Naive thymus-derived CD8-positive, alpha-beta T cell (primary cell): Measurements from ENCODE around the gene OPRPN. TPM values are rescaled to one million over a fixed set of nuclear protein-coding genes. Genes with fewer than 3 reads are reported as not detected.

Experiments used
- ATAC-seq, 2 donors: fragments of 150-1000 bp; cut with Tn5 transposase in 1 of 2; sonication (Bioruptor Pico), chemical (Tn5 transposase) in 1 of 2; 1 replicate in 1 of 2; 2 replicates in 1 of 2; pipeline ENCODE4 v1.10.0; 2021; ENCODE audit warnings: mild to moderate bottlenecking in 2 of 2, moderate library complexity in 2 of 2
- POLR2A ChIA-PET: fragments of 350-600 bp; sonication (Branson Sonifier 250); formaldehyde crosslinking; loops from one replicate; lab custom pipeline; 2021; ENCODE audit warnings: antibody characterized with exemption; lab: Charles Lee
- DNase-seq, 10 donors: peaks; one replicate each; pipeline versions ENCODE4 v3.0.0 to v3.0.0-alpha.2; 2020 to 2022
- H3K27ac Mint-ChIP-seq, 10 donors: one replicate each; pipeline ENCODE4 v1.8.0; 2020 to 2022; ENCODE audit warnings: mild to moderate bottlenecking in 10 of 10, mixed read lengths in 10 of 10, moderate library complexity in 4 of 10, inconsistent platforms in 1 of 10
- H3K27me3 Mint-ChIP-seq, 5 donors: one replicate each; pipeline ENCODE4 v1.8.0; 2021 to 2022; ENCODE audit warnings: mixed read lengths in 5 of 5
- H3K36me3 Mint-ChIP-seq, 3 donors: one replicate each; pipeline ENCODE4 v1.8.0; 2020 to 2022; ENCODE audit warnings: mixed read lengths in 3 of 3, mild to moderate bottlenecking in 2 of 3, inconsistent platforms in 1 of 3
- H3K4me1 Mint-ChIP-seq, 4 donors: one replicate each; pipeline ENCODE4 v1.8.0; 2021 to 2022; ENCODE audit warnings: mixed read lengths in 4 of 4
- H3K4me3 Mint-ChIP-seq, 10 donors: one replicate each; pipeline ENCODE4 v1.8.0; 2020 to 2022; ENCODE audit warnings: mild to moderate bottlenecking in 10 of 10, mixed read lengths in 10 of 10, moderate library complexity in 6 of 10, inconsistent platforms in 1 of 10
- H3K9me3 Mint-ChIP-seq, 9 donors: one replicate each; pipeline ENCODE4 v1.8.0; 2020 to 2022; ENCODE audit warnings: mixed read lengths in 9 of 9, mild to moderate bottlenecking in 3 of 9, inconsistent platforms in 1 of 9, moderate library complexity in 1 of 9
- polyA plus RNA-seq, 3 donors: library from polyadenylated mRNA; unstranded; fragments of 300-500 nt; fragmentation: Illumina TruSeq; gene quantifications; one replicate each; pipeline ENCODE4 v1.2.3, GENCODE V29; 2021
- total RNA-seq, 8 experiments: library from RNA in 2 of 8; stranded (reverse) in 2 of 8; gene quantifications; one replicate each; pipeline ENCODE4 v1.2.3 and lab custom pipeline; 2021 to 2026

The OPRPN gene, protein sequence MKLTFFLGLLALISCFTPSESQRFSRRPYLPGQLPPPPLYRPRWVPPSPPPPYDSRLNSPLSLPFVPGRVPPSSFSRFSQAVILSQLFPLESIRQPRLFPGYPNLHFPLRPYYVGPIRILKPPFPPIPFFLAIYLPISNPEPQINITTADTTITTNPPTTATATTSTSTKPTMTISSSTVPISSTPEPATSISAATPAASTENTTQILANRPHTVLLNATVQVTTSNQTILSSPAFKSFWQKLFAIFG
- total RNA-seq (not detected), polyA plus RNA-seq (not detected), total RNA-seq (lab: John Stamatoyannopoulos, UW) (0 reads per million in 6 experiments)

DNA sequence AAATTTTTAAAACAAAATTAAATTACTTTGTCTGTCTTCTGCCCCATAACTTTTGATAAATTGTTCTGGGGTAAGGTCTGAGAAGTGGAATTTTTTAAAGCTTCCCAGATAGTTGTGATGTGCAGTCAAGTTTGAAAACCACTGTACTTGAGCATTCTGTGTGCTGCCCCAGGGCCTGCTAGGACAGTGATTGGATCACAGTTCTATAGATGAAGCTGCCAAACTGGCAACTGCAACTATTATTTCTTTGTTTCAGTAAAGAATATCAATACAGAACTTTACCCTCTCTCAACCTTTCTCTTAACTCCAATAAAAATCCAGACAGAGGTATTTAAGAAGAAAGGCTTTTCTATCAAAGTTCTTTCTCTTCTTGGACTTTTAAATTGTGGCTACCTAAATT lies at the start of gene OPRPN:
OPRPN (plus strand) TSS at position 361 of the 400 bp plus-strand sequence. CDS start 1,346 bp downstream, outside the sequence.
- H3K4me1 Mint-ChIP-seq: no peaks in the 10 kb centered on the region
- POLR2A ChIA-PET: no interaction called here
- H3K27me3 Mint-ChIP-seq: peaks cover 0 to 3% (median 0%) of the 10 kb centered on the region in 5 donors
- DNase-seq: no peak
- no peaks in the 10 kb centered on the region for H3K36me3 Mint-ChIP-seq
- no peak for ATAC-seq
- H3K4me3 Mint-ChIP-seq: no peak within 1 kb of the TSS
- H3K27ac Mint-ChIP-seq: no peak within 1 kb of the TSS
- H3K9me3 Mint-ChIP-seq: no peaks in the 10 kb centered on the region

DNA sequence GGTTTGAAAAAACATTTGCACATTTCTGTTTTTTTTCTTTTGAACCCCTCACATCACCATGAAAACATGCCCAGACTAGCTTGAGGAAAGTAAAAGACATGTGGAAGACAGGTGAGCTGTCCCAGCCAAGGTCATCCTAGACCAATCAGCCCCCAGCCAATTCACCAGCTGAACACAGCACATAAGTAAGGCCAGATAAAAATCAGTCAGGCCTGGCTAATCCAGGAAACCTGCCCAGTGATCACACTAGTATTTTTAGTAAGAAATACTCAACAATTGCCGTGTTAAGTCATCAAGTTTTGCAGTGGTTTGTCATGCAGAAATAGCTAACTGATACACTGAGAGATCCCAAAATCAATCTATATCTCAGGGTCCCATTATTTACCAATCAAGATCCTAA lies 41.6 kb upstream of the OPRPN start:
- Mint-ChIP-seq H3K4me3 (no peak overlapping the region), H3K27ac (no peak overlapping the region), H3K4me1 (no peaks in the 10 kb centered on the region), H3K9me3 (no peaks in the 10 kb centered on the region), H3K27me3 (peaks cover 0 to 4% (median 0%) of the 10 kb centered on the region in 5 donors), H3K36me3 (no peaks in the 10 kb centered on the region)
- no peak for DNase-seq
- POLR2A ChIA-PET: no interaction called here
- ATAC-seq: no peak

DNA sequence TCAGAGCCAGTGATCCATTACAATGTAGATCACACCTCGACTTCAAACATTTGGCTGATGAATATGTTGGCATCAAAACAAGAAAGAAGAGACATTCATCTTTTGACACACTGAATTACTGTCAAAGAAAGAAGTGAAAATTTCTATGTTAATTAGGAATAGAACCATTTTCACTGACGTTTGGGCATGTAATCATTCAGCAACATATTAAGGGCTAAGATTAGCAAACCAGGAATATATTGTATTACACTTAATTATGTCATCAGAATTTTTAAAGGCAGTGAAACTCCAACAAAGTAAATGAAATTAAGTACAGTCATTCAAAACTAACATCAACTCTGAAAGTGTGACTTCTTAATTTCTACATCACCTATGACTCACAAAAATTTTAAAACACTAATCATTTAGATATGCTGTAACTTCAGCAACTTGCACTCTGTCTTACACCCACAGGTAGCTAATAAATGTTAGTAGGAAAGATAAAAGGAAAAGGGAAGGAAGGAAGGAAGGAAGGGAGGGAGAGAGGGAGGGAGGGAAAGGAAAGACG lies 38.6 kb upstream of the OPRPN start:
- Mint-ChIP-seq H3K4me1 (no peaks in the 10 kb centered on the region), H3K4me3 (no peak overlapping the region), H3K27ac (no peak overlapping the region), H3K27me3 (no peaks in the 10 kb centered on the region), H3K9me3 (no peaks in the 10 kb centered on the region), H3K36me3 (no peaks in the 10 kb centered on the region)
- ATAC-seq (no peak), DNase-seq (no peak)
- POLR2A ChIA-PET: no interaction called here

DNA sequence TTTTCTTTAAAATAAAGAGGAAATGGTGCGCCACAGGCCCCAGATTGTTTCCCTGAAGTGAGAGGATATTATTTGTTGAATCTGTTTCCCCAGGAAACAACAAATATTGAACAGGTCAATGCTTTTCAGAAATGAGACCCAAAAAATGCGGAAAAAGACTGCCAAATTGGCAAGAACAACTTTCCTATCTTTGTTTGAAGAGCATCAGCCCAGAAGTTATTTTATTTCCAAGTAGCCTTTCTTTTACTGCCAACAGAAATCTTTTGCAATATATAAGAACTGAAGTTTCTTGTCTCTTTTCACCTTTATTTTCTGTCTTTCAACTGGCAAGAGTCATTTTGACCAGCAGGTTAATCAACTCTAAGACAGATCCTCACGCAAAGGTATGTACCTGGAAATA lies 37.3 kb upstream of the OPRPN start, which contains the start of gene SMR3A:
SMR3A (plus strand) TSS at position 301 of the 400 bp plus-strand sequence. CDS start 1,356 bp downstream, outside the sequence.
- POLR2A ChIA-PET: no interaction called here
- Mint-ChIP-seq H3K27me3 (no peaks in the 10 kb centered on the region), H3K4me3 (no peak within 1 kb of the TSS), H3K36me3 (no peaks in the 10 kb centered on the region), H3K4me1 (no peaks in the 10 kb centered on the region), H3K27ac (no peak within 1 kb of the TSS), H3K9me3 (no peaks in the 10 kb centered on the region)
- ATAC-seq (no peak), DNase-seq (no peak)

DNA sequence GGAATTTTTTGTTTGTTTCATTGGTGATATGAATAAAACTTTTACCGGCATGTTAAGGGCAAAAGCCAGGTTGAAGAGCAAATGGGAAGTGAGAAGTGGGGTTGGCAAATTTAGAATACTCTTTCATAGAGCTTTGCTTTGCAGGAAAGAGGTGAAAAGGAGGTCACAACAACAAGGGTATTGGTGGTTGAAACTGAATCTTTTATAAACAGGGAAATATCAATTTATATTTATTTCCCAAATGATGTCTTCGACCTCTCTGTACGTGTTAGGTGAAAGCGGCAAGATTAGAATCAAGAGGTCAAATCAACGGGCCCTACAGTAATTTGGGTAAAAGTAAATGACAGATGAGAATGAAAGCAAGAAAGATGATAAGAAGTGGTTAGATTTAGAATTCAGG lies 33.7 kb upstream of the OPRPN start:
- Mint-ChIP-seq H3K4me3 (no peak overlapping the region), H3K27me3 (peaks cover 0 to 4% (median 0%) of the 10 kb centered on the region in 5 donors), H3K27ac (no peak overlapping the region), H3K4me1 (no peaks in the 10 kb centered on the region), H3K9me3 (peaks cover 0 to 3% (median 0%) of the 10 kb centered on the region in 9 donors), H3K36me3 (no peaks in the 10 kb centered on the region)
- ATAC-seq (no peak), DNase-seq (no peak)
- POLR2A ChIA-PET: no interaction called here

DNA sequence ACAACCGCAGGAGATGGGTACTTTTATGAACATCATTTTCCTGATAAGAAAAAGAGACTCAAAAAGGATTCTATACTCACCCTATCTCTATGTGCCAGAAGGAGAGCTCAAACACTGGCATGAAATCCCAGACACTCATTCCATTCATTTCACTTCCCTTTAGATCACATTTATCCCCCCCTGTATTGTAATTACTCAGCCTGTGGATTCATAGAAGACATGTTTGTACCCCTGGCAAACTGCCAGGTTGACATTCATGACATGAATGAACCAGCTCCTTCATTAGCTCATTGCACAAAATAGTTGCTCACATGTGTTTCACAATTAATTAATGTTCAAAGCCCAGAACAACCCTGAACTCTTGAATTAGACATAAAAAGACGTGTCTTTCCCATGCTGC lies 32.3 kb upstream of the OPRPN start:
- ATAC-seq (no peak), DNase-seq (no peak)
- Mint-ChIP-seq H3K9me3 (peaks cover 0 to 3% (median 0%) of the 10 kb centered on the region in 9 donors), H3K27me3 (peaks cover 0 to 4% (median 0%) of the 10 kb centered on the region in 5 donors), H3K4me1 (no peaks in the 10 kb centered on the region), H3K4me3 (no peak overlapping the region), H3K27ac (no peak overlapping the region), H3K36me3 (no peaks in the 10 kb centered on the region)
- POLR2A ChIA-PET: no interaction called here

DNA sequence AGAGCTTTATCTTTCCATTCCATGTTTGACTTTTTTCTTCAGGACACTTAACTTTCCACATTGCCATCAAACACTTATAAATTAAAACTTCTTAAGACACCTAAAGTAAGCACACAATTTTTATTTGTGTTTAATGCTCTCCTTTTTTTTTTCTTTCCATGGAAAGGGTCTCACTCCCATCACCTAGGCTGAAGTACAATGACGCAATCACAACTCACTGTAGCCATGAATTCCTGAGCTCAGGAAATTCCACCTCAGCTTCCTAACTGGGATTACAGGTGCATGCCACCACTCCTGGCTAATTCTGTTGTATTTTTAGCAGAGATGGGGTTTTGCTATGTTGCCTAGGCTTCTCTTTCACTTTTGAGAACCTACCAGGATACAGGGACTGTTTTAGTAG lies 29.9 kb upstream of the OPRPN start:
- Mint-ChIP-seq H3K36me3 (no peaks in the 10 kb centered on the region), H3K4me1 (no peaks in the 10 kb centered on the region), H3K27me3 (peaks cover 0 to 4% (median 0%) of the 10 kb centered on the region in 5 donors), H3K9me3 (peaks cover 0 to 3% (median 0%) of the 10 kb centered on the region in 9 donors), H3K4me3 (no peak overlapping the region), H3K27ac (no peak overlapping the region)
- ATAC-seq (no peak), DNase-seq (no peak)
- POLR2A ChIA-PET: no interaction called here

DNA sequence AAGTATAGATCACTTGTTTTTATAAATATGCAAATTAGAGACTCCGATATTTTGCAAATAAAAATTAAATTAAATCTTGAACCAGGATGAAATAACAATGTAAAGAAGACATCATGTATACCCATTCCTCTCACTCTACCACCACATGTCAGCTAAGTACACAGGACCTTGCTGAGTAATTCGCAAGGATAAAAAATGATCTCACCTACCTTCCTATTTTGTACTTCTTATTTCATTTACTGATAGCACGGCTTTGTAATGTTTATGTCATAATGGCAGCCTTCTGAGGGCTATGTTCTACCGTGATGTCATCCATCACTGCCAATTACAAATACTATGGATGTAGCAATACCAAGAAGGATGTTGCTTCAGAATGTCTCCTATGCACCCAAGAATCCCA lies 25.8 kb upstream of the OPRPN start:
- H3K9me3 Mint-ChIP-seq: peaks cover 0 to 4% (median 0%) of the 10 kb centered on the region in 9 donors
- POLR2A ChIA-PET: no interaction called here
- no peaks in the 10 kb centered on the region for H3K4me1 Mint-ChIP-seq

DNA sequence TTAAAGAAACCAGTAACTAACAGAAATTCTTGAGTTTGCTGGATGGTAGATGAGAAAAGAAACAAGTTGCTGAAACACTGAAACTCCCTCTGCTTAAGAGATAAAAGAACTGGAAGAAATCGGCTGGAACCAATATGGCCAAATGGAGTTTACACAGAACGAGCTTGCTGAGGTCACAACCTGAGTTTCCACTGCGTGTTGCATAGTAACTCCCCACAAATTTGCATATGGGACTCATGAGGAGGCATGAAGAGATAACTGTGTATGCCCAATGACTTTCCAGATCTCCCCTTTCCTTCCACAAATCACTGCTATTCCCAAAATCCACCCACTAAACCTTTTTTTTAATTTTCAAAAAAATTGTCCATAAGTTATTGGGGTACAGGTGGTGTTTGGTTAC lies 25.0 kb upstream of the OPRPN start:
- no peaks in the 10 kb centered on the region for H3K36me3 Mint-ChIP-seq
- peaks cover 0 to 4% (median 0%) of the 10 kb centered on the region in 9 donors for H3K9me3 Mint-ChIP-seq
- no peaks in the 10 kb centered on the region for H3K4me1 Mint-ChIP-seq
- H3K4me3 Mint-ChIP-seq: no peak overlapping the region
- POLR2A ChIA-PET: no interaction called here
- peaks cover 0 to 9% (median 3%) of the 10 kb centered on the region in 5 donors for H3K27me3 Mint-ChIP-seq
- H3K27ac Mint-ChIP-seq: no peak overlapping the region
- no peak for ATAC-seq
- no peak for DNase-seq

More for the DNA sequence above, 25.8 kb upstream of the OPRPN start:
- Mint-ChIP-seq H3K36me3 (no peaks in the 10 kb centered on the region), H3K27ac (no peak overlapping the region), H3K27me3 (peaks cover 0 to 9% (median 3%) of the 10 kb centered on the region in 5 donors), H3K4me3 (no peak overlapping the region)
- ATAC-seq: no peak
- no peak for DNase-seq

DNA sequence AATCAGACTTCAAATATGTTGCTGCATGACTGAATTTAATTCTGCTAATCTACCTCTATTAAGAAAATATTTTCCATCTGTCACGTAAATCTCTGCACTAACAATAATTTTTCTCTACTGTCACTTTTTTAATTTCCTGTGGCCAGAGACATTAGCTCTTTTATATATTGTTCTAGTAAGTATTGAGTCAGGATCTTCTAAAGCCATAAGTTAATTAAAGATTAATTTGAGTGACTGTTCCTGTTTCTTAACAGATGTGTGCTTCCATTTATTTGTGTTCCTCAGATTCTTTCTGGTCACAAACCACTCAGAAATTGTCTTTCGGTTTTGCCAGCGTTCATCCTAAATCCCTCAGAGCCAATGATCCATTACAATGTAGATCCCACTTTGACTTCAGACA lies 17.2 kb upstream of the OPRPN start:
- no peak overlapping the region for H3K4me3 Mint-ChIP-seq
- H3K27ac Mint-ChIP-seq: no peak overlapping the region
- H3K9me3 Mint-ChIP-seq: peaks cover 0 to 3% (median 0%) of the 10 kb centered on the region in 9 donors
- peaks cover 0 to 3% (median 0%) of the 10 kb centered on the region in 5 donors for H3K27me3 Mint-ChIP-seq
- H3K4me1 Mint-ChIP-seq: no peaks in the 10 kb centered on the region
- ATAC-seq (no peak), DNase-seq (no peak)
- no peaks in the 10 kb centered on the region for H3K36me3 Mint-ChIP-seq
- POLR2A ChIA-PET: no interaction called here

DNA sequence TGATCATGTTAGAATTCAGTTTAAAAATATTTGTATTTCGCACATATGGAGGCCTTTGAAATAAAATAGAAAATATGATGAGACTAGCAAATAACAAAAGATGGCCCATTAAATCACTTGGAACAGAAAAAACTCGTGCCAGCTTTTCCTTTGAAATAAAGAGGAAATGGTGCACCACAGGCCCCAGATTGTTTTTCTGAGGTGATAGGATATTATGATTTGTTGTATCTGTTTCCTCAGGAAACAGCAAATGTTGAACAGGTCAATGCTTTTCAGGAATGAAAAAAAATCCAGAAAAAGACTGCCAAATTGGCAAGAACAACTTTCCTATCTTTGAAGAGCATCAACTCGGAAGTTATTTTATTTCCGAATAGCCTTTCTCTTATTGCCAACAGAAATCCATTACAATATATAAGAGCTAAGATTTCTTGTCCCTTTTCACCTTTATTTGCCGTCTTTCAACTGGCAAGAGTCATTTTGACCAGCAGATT lies 15.0 kb upstream of the OPRPN start, which contains the start of gene SMR3B:
SMR3B (plus strand) TSS at position 441 of the 491 bp plus-strand sequence. CDS start 1,380 bp downstream, outside the sequence.
- Mint-ChIP-seq H3K27ac (no peak within 1 kb of the TSS), H3K27me3 (peaks cover 0 to 1% (median 0%) of the 10 kb centered on the region in 5 donors), H3K4me3 (no peak within 1 kb of the TSS), H3K4me1 (no peaks in the 10 kb centered on the region), H3K9me3 (peaks cover 0 to 3% (median 0%) of the 10 kb centered on the region in 9 donors), H3K36me3 (no peaks in the 10 kb centered on the region)
- POLR2A ChIA-PET: no interaction called here
- ATAC-seq: no peak
- no peak for DNase-seq

DNA sequence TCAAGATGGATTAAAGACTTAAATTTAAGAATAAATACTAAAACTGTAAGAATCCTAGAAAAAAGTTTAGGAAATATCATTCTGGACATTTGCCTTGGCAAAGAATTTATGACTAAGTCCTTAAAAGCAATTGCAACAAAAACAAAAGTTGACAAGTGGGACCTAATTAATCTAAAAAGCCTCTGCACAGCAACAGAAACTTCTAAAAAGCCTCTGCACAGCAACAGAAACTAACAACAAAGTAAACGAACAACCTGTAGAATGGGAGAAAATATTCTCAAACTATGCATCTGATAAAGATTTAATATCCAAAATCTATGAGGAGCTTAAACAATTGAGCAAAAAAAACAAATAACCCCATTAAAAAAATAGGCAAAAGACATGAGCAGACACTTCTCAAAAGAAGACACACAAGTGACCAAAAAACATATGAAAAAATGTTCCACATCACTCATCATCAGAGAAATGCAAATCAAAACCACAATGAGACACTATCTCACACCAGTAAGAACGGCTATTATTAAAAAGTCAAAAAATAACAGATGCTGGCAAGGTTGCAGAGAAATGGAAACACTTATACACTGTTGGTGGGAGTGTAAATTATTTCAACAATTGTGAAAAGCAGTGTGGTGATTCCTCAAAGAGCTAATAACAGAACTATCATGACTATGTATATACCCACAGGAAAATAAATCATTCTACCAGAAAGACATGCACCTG lies 5.5 kb upstream of the OPRPN start:
- Mint-ChIP-seq H3K27me3 (peaks cover 0 to 9% (median 5%) of the 10 kb centered on the region in 5 donors), H3K9me3 (peaks cover 0 to 2% (median 0%) of the 10 kb centered on the region in 9 donors), H3K4me3 (no peak overlapping the region), H3K4me1 (no peaks in the 10 kb centered on the region), H3K36me3 (no peaks in the 10 kb centered on the region), H3K27ac (no peak overlapping the region)
- ATAC-seq (no peak), DNase-seq (no peak)
- POLR2A ChIA-PET: no interaction called here

DNA sequence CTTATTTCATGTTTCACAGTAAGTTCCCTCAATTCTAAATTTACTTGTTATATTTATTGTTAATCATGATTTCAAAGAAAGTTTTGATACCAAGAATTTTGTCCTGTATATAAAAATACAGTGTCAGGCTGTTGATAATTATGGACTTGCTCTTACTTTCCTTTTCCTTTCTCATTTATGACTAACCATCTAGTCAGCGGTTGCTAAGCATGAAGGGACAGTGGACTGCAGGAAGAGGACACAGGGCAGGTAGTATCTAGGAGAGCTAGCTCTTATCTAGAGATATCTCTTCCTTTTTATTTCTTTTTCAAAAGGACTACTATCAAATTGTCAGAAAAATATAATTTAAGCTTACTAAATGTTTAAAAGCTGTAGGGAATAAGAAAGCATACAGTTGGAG lies 1.6 kb downstream of the OPRPN start:
- POLR2A ChIA-PET: no interaction called here
- H3K36me3 Mint-ChIP-seq: no peaks in the 10 kb centered on the region
- peaks cover 0 to 8% (median 0%) of the 10 kb centered on the region in 5 donors for H3K27me3 Mint-ChIP-seq
- H3K4me1 Mint-ChIP-seq: no peaks in the 10 kb centered on the region
- no peaks in the 10 kb centered on the region for H3K9me3 Mint-ChIP-seq
- ATAC-seq (no peak), DNase-seq (no peak)
- H3K4me3 Mint-ChIP-seq: no peak overlapping the region
- no peak overlapping the region for H3K27ac Mint-ChIP-seq
